Testis (tissue), 3 donors: Measurements from ENCODE around the gene TGFBR2. TPM values are rescaled to one million over a fixed set of nuclear protein-coding genes. Genes with fewer than 3 reads are reported as not detected.

ENCODE experiments used
- DNase-seq: peaks from one replicate; pipeline ENCODE4 v3.0.0-alpha.2; 2019
- H3K27ac ChIP-seq, 2 donors: fragments of 200-600 bp; sonication (generic); one replicate each; pipeline ENCODE4 v1.5.1; 2019
- H3K27me3 ChIP-seq: fragments of 200-600 bp; sonication (generic); one replicate; pipeline ENCODE4 v1.5.1; 2019
- H3K36me3 ChIP-seq: fragments of 200-600 bp; sonication (generic); one replicate; pipeline ENCODE4 v1.5.1; 2017; ENCODE audit warnings: low read depth; ENCODE audit errors: missing control alignments
- H3K4me1 ChIP-seq: fragments of 200-600 bp; sonication (generic); one replicate; pipeline ENCODE4 v1.5.1; 2019
- H3K4me3 ChIP-seq, 2 donors: fragments of 200-600 bp; sonication (generic); one replicate each; pipeline ENCODE4 v1.5.1; 2017 to 2019
- H3K9me3 ChIP-seq: fragments of 200-600 bp; sonication (generic); one replicate; pipeline ENCODE4 v1.5.1; 2017
- POLR2A ChIP-seq: fragments of 450-650 bp; IDR thresholded peaks from one replicate; pipeline ENCODE4 v1.6.1; 2017; ENCODE audit warnings: antibody characterized with exemption, mild to moderate bottlenecking, moderate library complexity
- WGBS, 2 donors: methylation state at CpG; one replicate each; pipeline ENCODE4 v1.1.5; 2018; 5-methylcytosine and 5-hydroxymethylcytosine counted together
- intact Hi-C: fragments of 100-400 bp; cut with DNase I; formaldehyde crosslinking; loops from one replicate; pipeline ENCODE4 v1.15.1; 2023; ENCODE audit warnings: low total_unique reads
- polyA plus RNA-seq: library from polyadenylated mRNA; stranded (reverse); fragments of 350-450 nt; fragmentation: Illumina TruSeq; extraction: RNeasy Lipid Tissue Mini Kit (QIAGEN cat#74804); gene quantifications from one replicate; pipeline ENCODE4 v1.2.3, GENCODE V29; 2014; ENCODE audit warnings: low read depth, low replicate concordance; ENCODE audit not compliant: insufficient read depth
- total RNA-seq, 2 donors: library from RNA; depleted of rRNA; stranded (reverse); fragments of >200 nt; gene quantifications; one replicate each; pipeline ENCODE4 v1.2.3, GENCODE V29; 2016
- TF ChIP-seq, protein P1 (sequence below), 3 experiments: fragments of 450-650 bp in 2 of 3; fragments of 200-600 bp in 1 of 3; sonication (generic) in 1 of 3; IDR thresholded peaks; one replicate each; pipeline ENCODE4 v1.5.1; 2016 to 2019; ENCODE audit warnings: antibody characterized with exemption in 3 of 3, mild to moderate bottlenecking in 2 of 3, moderate library complexity in 1 of 3

Gene TGFBR2
- total and polyA plus RNA-seq, 3 donors from 2014 or later: 18.7 to 35.3 (median 26.1) TPM

DNA sequence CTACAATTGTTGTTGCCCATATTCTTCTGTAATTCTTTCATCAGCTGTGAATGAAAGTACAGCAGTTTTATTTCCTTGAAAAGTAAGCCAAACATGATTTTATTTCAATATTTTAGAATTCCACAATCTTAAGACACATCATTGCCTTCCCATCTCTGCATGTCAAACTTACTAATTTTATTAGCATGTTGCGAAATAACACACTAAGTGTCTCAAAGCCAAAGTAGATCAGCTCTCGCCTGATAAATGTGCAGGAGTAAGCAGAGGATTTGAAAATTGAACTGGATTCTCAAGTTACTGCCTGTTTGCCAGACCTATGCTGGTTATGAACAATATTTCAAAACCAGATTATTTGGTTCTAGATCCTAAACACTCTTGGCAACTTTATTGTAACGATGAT lies 25.7 kb downstream of the TGFBR2 start:
- no peak for TF ChIP-seq POLR2A
- TF ChIP-seq, protein P1, sequence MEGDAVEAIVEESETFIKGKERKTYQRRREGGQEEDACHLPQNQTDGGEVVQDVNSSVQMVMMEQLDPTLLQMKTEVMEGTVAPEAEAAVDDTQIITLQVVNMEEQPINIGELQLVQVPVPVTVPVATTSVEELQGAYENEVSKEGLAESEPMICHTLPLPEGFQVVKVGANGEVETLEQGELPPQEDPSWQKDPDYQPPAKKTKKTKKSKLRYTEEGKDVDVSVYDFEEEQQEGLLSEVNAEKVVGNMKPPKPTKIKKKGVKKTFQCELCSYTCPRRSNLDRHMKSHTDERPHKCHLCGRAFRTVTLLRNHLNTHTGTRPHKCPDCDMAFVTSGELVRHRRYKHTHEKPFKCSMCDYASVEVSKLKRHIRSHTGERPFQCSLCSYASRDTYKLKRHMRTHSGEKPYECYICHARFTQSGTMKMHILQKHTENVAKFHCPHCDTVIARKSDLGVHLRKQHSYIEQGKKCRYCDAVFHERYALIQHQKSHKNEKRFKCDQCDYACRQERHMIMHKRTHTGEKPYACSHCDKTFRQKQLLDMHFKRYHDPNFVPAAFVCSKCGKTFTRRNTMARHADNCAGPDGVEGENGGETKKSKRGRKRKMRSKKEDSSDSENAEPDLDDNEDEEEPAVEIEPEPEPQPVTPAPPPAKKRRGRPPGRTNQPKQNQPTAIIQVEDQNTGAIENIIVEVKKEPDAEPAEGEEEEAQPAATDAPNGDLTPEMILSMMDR (IDR thresholded peaks at IDR 0.05): no peak
- intact Hi-C loops: no loop called here
- H3K27me3 ChIP-seq: no peaks in the 10 kb centered on the region
- no peaks in the 10 kb centered on the region for H3K9me3 ChIP-seq
- 72 to 81% methylated on average over 3 of the region's 3 CpGs for WGBS, 2 donors
- no peak overlapping the region for H3K27ac ChIP-seq
- no peak overlapping the region for H3K4me3 ChIP-seq
- no peak for DNase-seq
- H3K4me1 ChIP-seq: peaks cover 23% of the 10 kb centered on the region
- H3K36me3 ChIP-seq: no peaks in the 10 kb centered on the region

DNA sequence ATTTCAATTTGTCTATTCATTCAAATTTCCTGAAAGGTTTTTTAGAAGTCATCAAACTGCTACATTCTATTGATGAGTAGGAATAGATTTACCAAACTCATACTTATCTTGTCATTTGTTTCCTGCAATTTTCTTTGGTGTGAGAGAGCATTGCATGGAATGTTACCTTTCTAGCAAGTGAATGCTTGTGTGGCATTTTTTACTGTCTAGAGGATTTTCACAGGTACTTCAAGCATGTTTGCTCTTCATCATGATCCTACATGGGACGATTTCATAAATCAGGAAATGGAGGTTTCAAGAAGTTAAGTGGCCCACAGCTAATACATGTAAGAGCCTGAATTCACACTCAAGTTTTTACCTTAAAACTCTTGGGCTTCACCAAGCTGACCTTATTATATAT lies 26.1 kb downstream of the TGFBR2 start:
- Histone ChIP-seq H3K36me3 (no peaks in the 10 kb centered on the region), H3K4me1 (peaks cover 23% of the 10 kb centered on the region), H3K4me3 (no peak overlapping the region), H3K27me3 (no peaks in the 10 kb centered on the region), H3K27ac (no peak overlapping the region), H3K9me3 (no peaks in the 10 kb centered on the region)
- WGBS, 2 donors: 89 to 94% methylated on average over 1 of the region's 1 CpG
- no peak for DNase-seq
- intact Hi-C loops: no loop called here
- TF ChIP-seq, protein P1 (IDR thresholded peaks at IDR 0.05): no peak
- TF ChIP-seq POLR2A: no peak

DNA sequence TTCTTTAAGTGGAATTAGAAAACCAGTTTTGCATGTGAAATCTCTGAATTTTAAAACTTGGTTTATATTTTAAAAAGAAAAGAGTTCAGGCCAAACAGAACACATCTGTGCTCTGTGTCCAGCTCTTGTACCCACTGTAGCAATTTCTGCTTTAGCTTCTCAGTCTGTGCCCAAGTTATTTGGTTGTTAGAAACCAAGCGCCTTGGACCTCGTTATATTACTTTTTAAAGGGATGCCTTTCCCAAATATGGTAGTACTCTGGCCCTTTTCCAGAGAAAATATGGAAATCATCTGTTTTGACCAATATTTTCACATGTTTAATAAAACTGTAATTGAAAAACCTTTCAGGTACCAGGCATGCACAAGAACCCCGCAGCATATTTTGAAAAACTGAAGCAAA lies 27.3 kb downstream of the TGFBR2 start:
- H3K27me3 ChIP-seq: no peaks in the 10 kb centered on the region
- H3K36me3 ChIP-seq: no peaks in the 10 kb centered on the region
- no peaks in the 10 kb centered on the region for H3K9me3 ChIP-seq
- TF ChIP-seq, protein P1 (IDR thresholded peaks at IDR 0.05): no peak
- TF ChIP-seq POLR2A: no peak
- WGBS, 2 donors: 67 to 78% methylated on average over 3 of the region's 3 CpGs
- intact Hi-C loops: no loop called here
- peaks cover 17% of the 10 kb centered on the region for H3K4me1 ChIP-seq
- H3K27ac ChIP-seq: no peak overlapping the region
- no peak for DNase-seq
- no peak overlapping the region for H3K4me3 ChIP-seq

DNA sequence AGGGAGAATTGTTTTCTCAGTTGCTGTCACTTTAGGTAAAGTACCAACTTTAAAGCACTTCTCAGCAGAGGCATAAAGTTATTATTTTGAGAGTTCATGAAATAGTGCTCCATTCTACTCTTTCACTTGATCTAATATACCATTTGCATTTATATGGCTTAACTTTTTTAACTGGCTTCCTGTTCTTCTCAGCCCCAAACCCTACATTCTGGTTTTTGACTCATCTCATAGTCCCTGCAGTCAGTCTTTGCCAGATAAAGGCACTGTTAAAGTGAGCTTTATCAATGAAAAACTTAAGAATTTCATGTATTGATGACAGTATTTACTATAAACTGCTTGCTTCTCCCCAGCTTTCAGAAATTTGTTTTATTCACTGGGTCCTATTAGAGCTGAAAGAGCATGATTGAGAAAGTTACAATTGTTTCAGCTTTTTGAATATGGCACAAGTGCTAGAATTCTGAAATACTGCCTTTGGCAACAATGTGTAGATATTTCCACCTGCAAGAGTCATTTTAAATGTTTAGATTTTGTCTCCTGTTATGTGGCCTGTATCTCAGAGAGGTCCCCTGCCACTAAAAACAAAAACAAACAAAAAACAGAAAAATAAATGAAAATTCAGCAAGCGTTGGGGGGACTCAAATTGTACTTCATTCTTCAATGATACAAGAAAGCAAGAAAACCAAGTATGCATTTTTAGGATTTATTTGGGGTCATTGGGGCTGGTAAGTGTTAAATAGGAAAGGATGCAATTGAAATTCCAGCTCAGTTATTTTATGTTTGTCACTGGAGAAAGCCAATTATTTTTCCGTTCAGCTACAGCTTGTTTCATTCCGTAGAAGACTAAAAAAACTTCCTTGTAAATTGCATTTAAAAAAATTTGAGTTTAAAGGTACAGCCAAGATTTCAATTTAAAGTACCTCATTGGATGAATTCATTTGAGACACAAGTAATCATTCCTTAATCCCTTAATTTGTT lies 28.6 kb downstream of the TGFBR2 start:
- H3K36me3 ChIP-seq: no peaks in the 10 kb centered on the region
- H3K4me1 ChIP-seq: peaks cover 5% of the 10 kb centered on the region
- no peaks in the 10 kb centered on the region for H3K9me3 ChIP-seq
- H3K4me3 ChIP-seq: no peak overlapping the region
- intact Hi-C loops: no loop called here
- no peak overlapping the region for H3K27ac ChIP-seq
- no peak for DNase-seq
- whole genome bisulfite sequencing, 2 donors: 60 to 68% methylated on average over 3 of the region's 3 CpGs
- H3K27me3 ChIP-seq: no peaks in the 10 kb centered on the region
- TF ChIP-seq, protein P1 (IDR thresholded peaks at IDR 0.05): no peak
- no peak for TF ChIP-seq POLR2A
